Hepatocyte (in vitro differentiated cells): ENCODE data around the gene RPL18. TPM values are rescaled to one million over a fixed set of nuclear protein-coding genes. Genes with fewer than 3 reads are reported as not detected.

Experiments used
- DNase-seq: peaks from one replicate; pipeline ENCODE4 v3.0.0-alpha.2; 2016; ENCODE audit warnings: low spot score
- H2AFZ ChIP-seq: fragments of 200-600 bp; sonication (generic); 2 replicates; pipeline ENCODE4 v1.6.0; 2016; ENCODE audit warnings: antibody characterized with exemption, mild to moderate bottlenecking
- H3K27ac ChIP-seq: fragments of 200-600 bp; sonication (generic); 2 replicates; pipeline ENCODE4 v1.5.1; 2016; ENCODE audit warnings: mild to moderate bottlenecking
- H3K27me3 ChIP-seq: fragments of 200-600 bp; sonication (generic); 2 replicates; pipeline ENCODE4 v1.6.1; 2016
- H3K36me3 ChIP-seq: fragments of 200-600 bp; sonication (generic); replicated peaks from 2 replicates; pipeline ENCODE4 v1.5.1; 2016; ENCODE audit warnings: low read depth; ENCODE audit not compliant: insufficient read depth
- H3K4me1 ChIP-seq: fragments of 200-600 bp; sonication (generic); 2 replicates; pipeline ENCODE4 v1.5.1; 2016; ENCODE audit warnings: mild to moderate bottlenecking, moderate library complexity; ENCODE audit not compliant: insufficient read depth
- H3K4me2 ChIP-seq: fragments of 200-600 bp; sonication (generic); 2 replicates; pipeline ENCODE4 v1.6.0; 2016
- H3K4me3 ChIP-seq: fragments of 200-600 bp; sonication (generic); 2 replicates; pipeline ENCODE4 v1.5.1; 2016; ENCODE audit warnings: mild to moderate bottlenecking
- H3K79me2 ChIP-seq: fragments of 200-600 bp; sonication (generic); 2 replicates; pipeline ENCODE4 v1.6.0; 2017; ENCODE audit warnings: mild to moderate bottlenecking
- H3K9me2 ChIP-seq: fragments of 200-600 bp; sonication (generic); replicated peaks from 2 replicates; pipeline ENCODE4 v1.6.0; 2017; ENCODE audit warnings: mild to moderate bottlenecking; ENCODE audit not compliant: insufficient read depth
- H3K9me3 ChIP-seq: fragments of 200-600 bp; sonication (generic); 2 replicates; pipeline ENCODE4 v1.5.1; 2016; ENCODE audit warnings: low read depth, mild to moderate bottlenecking
- H4K20me1 ChIP-seq: fragments of 200-600 bp; sonication (generic); 2 replicates; pipeline ENCODE4 v1.6.0; 2016; ENCODE audit warnings: mild to moderate bottlenecking; ENCODE audit not compliant: insufficient read depth, poor library complexity, severe bottlenecking
- EZH2 ChIP-seq: fragments of 200-600 bp; sonication (generic); IDR thresholded peaks from 2 replicates; pipeline ENCODE4 v1.6.1; 2016; ENCODE audit warnings: antibody characterized with exemption, mild to moderate bottlenecking, borderline replicate concordance
- EZH2phosphoT487 ChIP-seq: fragments of 200-600 bp; sonication (generic); IDR thresholded peaks from one replicate; pipeline ENCODE4 v1.6.1; 2018; ENCODE audit warnings: antibody characterized with exemption, mild to moderate bottlenecking, low read depth, moderate library complexity; ENCODE audit not compliant: unreplicated experiment, severe bottlenecking
- WGBS: methylation state at CpG from one replicate; pipeline ENCODE4 v1.1.6; 2016; ENCODE audit warnings: low lambda C conversion rate; ENCODE audit errors: missing lambda C conversion rate; 5-methylcytosine and 5-hydroxymethylcytosine counted together
- polyA plus RNA-seq: library from polyadenylated mRNA; unstranded; fragments of >200 nt; fragmentation: Nextera tagmentation; extraction: Ambion mirVana; gene quantifications from 2 replicates; pipeline ENCODE4 v1.2.1, GENCODE V29; 2016
- total RNA-seq: library from RNA; depleted of rRNA; stranded (reverse); fragments of >200 nt; gene quantifications from 2 replicates; pipeline ENCODE4 v1.2.3, GENCODE V29; 2014
- TF ChIP-seq, protein P1 (sequence below): fragments of 200-600 bp; sonication (generic); IDR thresholded peaks from 2 replicates; pipeline ENCODE4 v1.5.1; 2016; ENCODE audit warnings: antibody characterized with exemption, mild to moderate bottlenecking; ENCODE audit not compliant: poor library complexity

The RPL18 gene
- total and polyA plus RNA-seq, 2 experiments from 2014 or later: 623 to 1,372 TPM

DNA sequence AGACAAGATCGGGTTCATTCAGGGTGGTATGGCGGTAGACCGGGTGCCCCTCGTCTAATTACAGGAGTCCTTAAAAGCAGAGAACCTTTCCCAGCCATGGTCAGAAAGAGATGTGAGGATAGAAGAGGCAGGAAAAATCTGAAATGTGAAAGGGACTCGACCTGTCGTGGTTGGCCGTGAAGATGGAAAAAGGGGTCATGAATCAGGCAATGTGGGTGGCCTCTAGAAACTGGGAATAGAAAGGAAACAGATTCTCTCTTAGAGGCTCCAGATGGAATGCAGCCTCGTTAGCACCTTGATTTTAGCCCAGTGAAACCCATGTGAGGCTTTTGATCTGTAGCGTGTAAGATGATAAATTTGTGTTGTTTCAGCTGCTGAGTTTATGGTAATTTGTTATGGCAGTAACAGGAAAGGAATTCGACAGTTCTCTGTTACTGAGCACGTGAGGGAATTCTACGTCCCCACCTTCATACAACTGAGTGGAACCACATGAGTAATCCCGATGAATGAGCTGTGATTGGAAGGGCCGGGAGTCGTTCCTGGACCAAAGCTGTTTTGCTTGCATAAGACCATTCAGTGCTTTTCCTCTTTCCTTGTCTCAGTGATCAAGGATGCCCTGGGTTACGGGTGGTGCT, 38.0 kb upstream of the RPL18 start:
- Histone ChIP-seq H3K4me2 (no peak overlapping the region), H3K27me3 (no peaks in the 10 kb centered on the region), H4K20me1 (no peaks in the 10 kb centered on the region), H3K9me2 (no peaks in the 10 kb centered on the region), H3K4me1 (no peaks in the 10 kb centered on the region), H2AFZ (peak overlapping the region; percentile 3), H3K79me2 (no peaks in the 10 kb centered on the region), H3K27ac (no peak overlapping the region), H3K36me3 (no peaks in the 10 kb centered on the region), H3K9me3 (no peaks in the 10 kb centered on the region), H3K4me3 (no peak overlapping the region)
- 36% methylated on average over 16 of the region's 16 CpGs for WGBS
- TF ChIP-seq, protein P1, sequence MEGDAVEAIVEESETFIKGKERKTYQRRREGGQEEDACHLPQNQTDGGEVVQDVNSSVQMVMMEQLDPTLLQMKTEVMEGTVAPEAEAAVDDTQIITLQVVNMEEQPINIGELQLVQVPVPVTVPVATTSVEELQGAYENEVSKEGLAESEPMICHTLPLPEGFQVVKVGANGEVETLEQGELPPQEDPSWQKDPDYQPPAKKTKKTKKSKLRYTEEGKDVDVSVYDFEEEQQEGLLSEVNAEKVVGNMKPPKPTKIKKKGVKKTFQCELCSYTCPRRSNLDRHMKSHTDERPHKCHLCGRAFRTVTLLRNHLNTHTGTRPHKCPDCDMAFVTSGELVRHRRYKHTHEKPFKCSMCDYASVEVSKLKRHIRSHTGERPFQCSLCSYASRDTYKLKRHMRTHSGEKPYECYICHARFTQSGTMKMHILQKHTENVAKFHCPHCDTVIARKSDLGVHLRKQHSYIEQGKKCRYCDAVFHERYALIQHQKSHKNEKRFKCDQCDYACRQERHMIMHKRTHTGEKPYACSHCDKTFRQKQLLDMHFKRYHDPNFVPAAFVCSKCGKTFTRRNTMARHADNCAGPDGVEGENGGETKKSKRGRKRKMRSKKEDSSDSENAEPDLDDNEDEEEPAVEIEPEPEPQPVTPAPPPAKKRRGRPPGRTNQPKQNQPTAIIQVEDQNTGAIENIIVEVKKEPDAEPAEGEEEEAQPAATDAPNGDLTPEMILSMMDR: no peak
- TF ChIP-seq EZH2phosphoT487 (no peak), EZH2 (no peak)
- DNase-seq: peak; percentile 68

DNA sequence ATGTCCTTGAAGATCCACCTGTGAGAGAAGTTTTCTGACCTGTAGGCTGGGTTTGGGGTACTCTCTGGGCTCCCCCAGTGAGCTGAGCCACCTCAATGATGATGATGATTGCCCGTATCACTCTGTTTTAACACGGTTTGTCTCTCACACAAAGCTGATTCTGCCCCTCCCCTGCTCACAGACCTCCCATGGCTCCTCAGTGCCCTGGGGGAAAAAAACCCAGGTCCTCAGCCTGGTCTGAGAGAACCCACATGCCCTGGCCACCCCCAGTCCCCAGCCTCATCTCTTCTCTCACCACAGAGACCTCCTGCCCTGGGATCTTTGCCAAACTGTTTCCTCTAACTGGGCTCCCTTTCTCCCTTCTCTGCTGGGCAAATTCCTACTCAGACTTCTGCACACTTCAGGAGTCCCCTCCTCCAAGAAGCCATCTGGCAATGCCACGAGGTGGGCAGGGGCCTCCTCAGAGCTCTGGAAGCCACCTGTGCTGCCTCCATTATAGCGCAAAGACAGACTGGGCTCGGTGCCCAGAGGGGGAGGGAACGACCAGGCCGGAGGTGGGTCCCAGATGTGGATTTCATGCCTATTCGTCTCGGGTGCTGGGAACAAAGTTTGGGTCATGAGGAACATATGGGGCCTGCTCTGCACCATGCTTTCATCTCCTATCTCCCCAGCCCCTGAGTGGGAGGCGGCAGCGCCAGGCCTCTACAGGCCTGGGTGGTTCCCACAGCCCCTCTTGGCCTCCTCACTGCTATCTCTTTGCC, 35.5 kb upstream of the RPL18 start:
- H3K4me2 ChIP-seq: no peak overlapping the region
- no peaks in the 10 kb centered on the region for H3K27me3 ChIP-seq
- TF ChIP-seq EZH2 (no peak), EZH2phosphoT487 (no peak)
- TF ChIP-seq, protein P1: no peak
- H3K79me2 ChIP-seq: no peaks in the 10 kb centered on the region
- no peaks in the 10 kb centered on the region for H3K36me3 ChIP-seq
- H3K4me1 ChIP-seq: no peaks in the 10 kb centered on the region
- no peaks in the 10 kb centered on the region for H3K9me2 ChIP-seq
- no peak overlapping the region for H3K27ac ChIP-seq
- H3K9me3 ChIP-seq: no peaks in the 10 kb centered on the region
- 74% methylated on average over 11 of the region's 11 CpGs for WGBS
- no peak overlapping the region for H3K4me3 ChIP-seq
- H2AFZ ChIP-seq: no peak overlapping the region
- peak; percentile 27 for DNase-seq
- H4K20me1 ChIP-seq: no peaks in the 10 kb centered on the region

DNA sequence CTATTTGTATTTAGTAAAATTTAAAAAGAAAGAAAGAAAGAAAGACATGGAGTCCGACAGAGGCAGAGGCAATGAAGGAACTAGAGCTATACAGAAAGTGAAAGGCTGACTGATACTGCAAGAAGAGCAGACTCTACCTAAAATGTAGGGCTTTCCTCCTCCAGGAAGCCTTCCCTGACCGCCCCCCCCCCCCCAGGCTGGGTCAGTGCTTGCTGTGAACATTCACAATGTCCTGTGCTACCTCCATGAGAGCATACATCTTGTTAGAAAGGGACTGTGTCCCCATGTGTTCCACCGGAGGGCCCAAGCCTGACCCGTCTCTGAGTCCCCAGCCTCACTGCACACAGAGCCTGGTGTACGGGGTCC, 32.7 kb upstream of the RPL18 start:
- Histone ChIP-seq H3K4me1 (no peaks in the 10 kb centered on the region), H3K4me2 (no peak overlapping the region), H3K9me3 (no peaks in the 10 kb centered on the region), H3K27me3 (no peaks in the 10 kb centered on the region), H2AFZ (no peak overlapping the region), H3K79me2 (no peaks in the 10 kb centered on the region), H3K9me2 (no peaks in the 10 kb centered on the region), H4K20me1 (no peaks in the 10 kb centered on the region), H3K27ac (no peak overlapping the region), H3K4me3 (no peak overlapping the region), H3K36me3 (no peaks in the 10 kb centered on the region)
- DNase-seq: no peak
- TF ChIP-seq, protein P1: no peak
- WGBS: 87% methylated on average over 5 of the region's 5 CpGs
